Right atrium auricular region (tissue), 2 donors: ENCODE measurements around the gene C1orf105. TPM values are rescaled to one million over a fixed set of nuclear protein-coding genes. Genes with fewer than 3 reads are reported as not detected.

Experiments
- DNase-seq: peaks from one replicate; pipeline ENCODE4 v3.0.0-alpha.2; 2019; ENCODE audit warnings: low spot score
- H3K27ac ChIP-seq, 2 donors: fragments of 200-600 bp; sonication (generic); 1 replicate in 1 of 2; 2 replicates in 1 of 2; pipeline ENCODE4 v1.5.1; 2016 to 2019
- H3K27me3 ChIP-seq, 2 donors: fragments of 200-600 bp; sonication (generic); one replicate each; pipeline versions ENCODE4 v1.5.1 to v1.6.0; 2017 to 2019
- H3K36me3 ChIP-seq: fragments of 200-600 bp; sonication (generic); one replicate; pipeline ENCODE4 v1.5.1; 2016
- H3K4me1 ChIP-seq, 2 donors: fragments of 200-600 bp; sonication (generic); one replicate each; pipeline versions ENCODE4 v1.5.1 to v1.6.0; 2017 to 2019
- H3K4me3 ChIP-seq, 2 donors: fragments of 200-600 bp; sonication (generic); 1 replicate in 1 of 2; 2 replicates in 1 of 2; pipeline ENCODE4 v1.5.1; 2017 to 2019; ENCODE audit warnings: mild to moderate bottlenecking in 1 of 2, moderate library complexity in 1 of 2
- H3K9me3 ChIP-seq, 2 donors: fragments of 200-600 bp; sonication (generic); one replicate each; pipeline ENCODE4 v1.5.1; 2019
- total RNA-seq, 2 donors: library from RNA; depleted of rRNA; stranded (reverse); fragments of >200 nt; gene quantifications; one replicate each; pipeline ENCODE4 v1.1.0, GENCODE V29; 2016
- TF ChIP-seq, protein P1 (sequence below), 2 donors: fragments of 200-600 bp; sonication (generic); IDR thresholded peaks; one replicate each; pipeline ENCODE4 v1.5.1; 2019; ENCODE audit warnings: antibody characterized with exemption in 2 of 2

The C1orf105 gene
- total RNA-seq, 2 donors from 2014 or later: 3.3 to 18.0 TPM

- H3K4me3 ChIP-seq: no peak overlapping the region
- H3K4me1 ChIP-seq: no peaks in the 10 kb centered on the region
- H3K27ac ChIP-seq: no peak overlapping the region
- TF ChIP-seq, protein P1, sequence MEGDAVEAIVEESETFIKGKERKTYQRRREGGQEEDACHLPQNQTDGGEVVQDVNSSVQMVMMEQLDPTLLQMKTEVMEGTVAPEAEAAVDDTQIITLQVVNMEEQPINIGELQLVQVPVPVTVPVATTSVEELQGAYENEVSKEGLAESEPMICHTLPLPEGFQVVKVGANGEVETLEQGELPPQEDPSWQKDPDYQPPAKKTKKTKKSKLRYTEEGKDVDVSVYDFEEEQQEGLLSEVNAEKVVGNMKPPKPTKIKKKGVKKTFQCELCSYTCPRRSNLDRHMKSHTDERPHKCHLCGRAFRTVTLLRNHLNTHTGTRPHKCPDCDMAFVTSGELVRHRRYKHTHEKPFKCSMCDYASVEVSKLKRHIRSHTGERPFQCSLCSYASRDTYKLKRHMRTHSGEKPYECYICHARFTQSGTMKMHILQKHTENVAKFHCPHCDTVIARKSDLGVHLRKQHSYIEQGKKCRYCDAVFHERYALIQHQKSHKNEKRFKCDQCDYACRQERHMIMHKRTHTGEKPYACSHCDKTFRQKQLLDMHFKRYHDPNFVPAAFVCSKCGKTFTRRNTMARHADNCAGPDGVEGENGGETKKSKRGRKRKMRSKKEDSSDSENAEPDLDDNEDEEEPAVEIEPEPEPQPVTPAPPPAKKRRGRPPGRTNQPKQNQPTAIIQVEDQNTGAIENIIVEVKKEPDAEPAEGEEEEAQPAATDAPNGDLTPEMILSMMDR (IDR thresholded peaks at IDR 0.05): no peak
- H3K27me3 ChIP-seq: no peaks in the 10 kb centered on the region
- DNase-seq: no peak
- no peaks in the 10 kb centered on the region for H3K9me3 ChIP-seq
- no peaks in the 10 kb centered on the region for H3K36me3 ChIP-seq
Measured at GRCh38 chr1:172514108-172514507, 93.6 kb downstream of the C1orf105 start.

DNA sequence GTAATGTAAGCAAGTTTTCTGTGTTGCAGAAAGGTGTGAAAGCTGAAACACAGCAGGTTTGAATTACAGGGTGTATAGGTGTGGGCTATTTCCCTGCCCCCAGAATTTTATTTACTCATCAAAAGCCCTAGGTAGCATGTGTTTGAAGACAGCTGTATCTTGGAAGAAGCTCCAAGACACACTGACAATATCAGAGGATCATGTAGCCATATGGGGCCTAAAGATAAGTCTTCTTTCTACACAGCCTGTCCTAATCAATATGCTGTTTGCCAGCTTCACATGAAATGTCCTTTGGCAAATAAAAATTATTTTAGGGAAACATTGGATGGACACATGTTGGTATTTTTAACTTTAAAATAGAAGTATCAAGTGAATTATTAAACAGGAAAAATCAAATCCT, 95.0 kb downstream of the C1orf105 start:
- Histone ChIP-seq H3K36me3 (no peaks in the 10 kb centered on the region), H3K27ac (no peak overlapping the region), H3K4me3 (no peak overlapping the region), H3K27me3 (no peaks in the 10 kb centered on the region), H3K4me1 (no peaks in the 10 kb centered on the region), H3K9me3 (no peaks in the 10 kb centered on the region)
- no peak for DNase-seq
- TF ChIP-seq, protein P1 (IDR thresholded peaks at IDR 0.05): no peak

DNA sequence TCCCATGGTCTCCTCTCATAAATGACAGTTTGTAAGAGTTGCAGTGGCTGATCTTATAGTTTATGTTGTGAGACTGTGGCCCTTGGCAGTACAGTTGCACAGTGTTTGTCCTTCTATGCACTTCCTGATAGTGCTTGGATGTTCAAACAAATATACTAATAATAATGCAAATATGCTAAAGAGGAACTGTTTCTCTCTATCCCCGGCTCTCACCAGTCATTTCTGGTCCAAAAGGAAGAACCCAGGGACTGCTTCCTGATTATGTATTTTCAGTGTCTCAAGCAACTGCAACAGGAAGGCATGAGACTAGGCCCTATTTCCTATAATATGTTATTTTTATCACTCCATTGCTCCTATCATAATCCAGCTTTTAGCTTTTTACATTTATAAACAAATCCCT, 95.4 kb downstream of the C1orf105 start:
- no peak overlapping the region for H3K27ac ChIP-seq

DNA sequence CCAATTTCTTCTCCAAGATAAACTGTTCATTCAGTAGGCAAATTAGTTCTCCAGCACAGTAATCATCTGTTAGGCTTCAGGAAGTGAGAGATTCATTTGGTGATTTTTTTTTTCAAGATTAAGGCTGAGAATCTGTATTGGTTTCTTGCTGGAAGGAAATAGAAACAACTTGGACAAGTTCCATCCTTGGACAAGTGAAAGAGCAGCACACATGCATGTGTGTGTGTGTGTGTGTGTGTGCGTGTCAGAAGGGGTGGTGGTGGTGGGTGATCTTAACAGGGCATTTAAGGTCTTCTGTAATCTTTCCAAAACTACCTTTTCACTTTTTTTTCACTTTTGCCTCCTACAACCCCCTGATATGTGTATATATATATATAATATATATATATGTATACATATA, 96.6 kb downstream of the C1orf105 start:
- no peaks in the 10 kb centered on the region for H3K36me3 ChIP-seq
- no peaks in the 10 kb centered on the region for H3K27me3 ChIP-seq
- H3K4me1 ChIP-seq: no peaks in the 10 kb centered on the region
- H3K9me3 ChIP-seq: no peaks in the 10 kb centered on the region
- TF ChIP-seq, protein P1 (IDR thresholded peaks at IDR 0.05): no peak
- no peak overlapping the region for H3K4me3 ChIP-seq
- H3K27ac ChIP-seq: no peak overlapping the region
- DNase-seq: no peak

More for the DNA sequence above, 95.4 kb downstream of the C1orf105 start:
- Histone ChIP-seq H3K36me3 (no peaks in the 10 kb centered on the region), H3K4me3 (no peak overlapping the region), H3K27me3 (no peaks in the 10 kb centered on the region), H3K4me1 (no peaks in the 10 kb centered on the region), H3K9me3 (no peaks in the 10 kb centered on the region)
- no peak for DNase-seq
- TF ChIP-seq, protein P1 (IDR thresholded peaks at IDR 0.05): no peak

DNA sequence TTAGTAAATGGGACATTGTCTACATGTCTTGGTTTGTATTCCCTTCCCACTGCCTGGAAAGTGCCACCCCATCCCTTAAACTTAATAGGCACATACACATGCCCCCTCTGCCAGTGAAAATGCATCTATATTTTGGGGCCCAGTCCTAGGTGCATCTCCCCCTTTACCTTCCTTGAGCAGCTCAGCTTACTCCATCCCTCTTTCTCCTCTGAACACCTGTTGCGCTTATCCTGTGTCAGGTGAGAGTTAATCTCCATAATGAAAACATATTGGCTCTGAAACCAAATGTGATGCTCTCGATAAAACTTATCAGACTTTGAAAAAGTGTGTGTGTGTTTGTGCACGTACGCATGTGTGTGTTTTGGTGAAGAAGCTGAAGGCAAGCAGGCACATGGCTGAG, 97.1 kb downstream of the C1orf105 start:
- Histone ChIP-seq H3K27ac (no peak overlapping the region), H3K27me3 (no peaks in the 10 kb centered on the region), H3K4me3 (no peak overlapping the region), H3K9me3 (no peaks in the 10 kb centered on the region), H3K4me1 (no peaks in the 10 kb centered on the region), H3K36me3 (no peaks in the 10 kb centered on the region)
- DNase-seq: no peak
- TF ChIP-seq, protein P1 (IDR thresholded peaks at IDR 0.05): no peak

Other genes with a start within 250 kb of the C1orf105 start
- 10 to 100 TPM; 14.8 to 15.8 TPM for gene PIGC, start 23.4 kb downstream of the C1orf105 start, total RNA-seq
- gene SUCO, start 112.5 kb downstream of the C1orf105 start, total RNA-seq: 10 to 100 TPM; 19.1 to 29.1 TPM
- gene FASLG, start 238.4 kb downstream of the C1orf105 start, total RNA-seq: not detected